Mucosa of descending colon (tissue), 3 donors: ENCODE measurements around the gene UPF1. TPM values are rescaled to one million over a fixed set of nuclear protein-coding genes. Genes with fewer than 3 reads are reported as not detected.

Source experiments
- ATAC-seq: fragments of 200-7000 bp; cut with Tn5 transposase; one replicate; pipeline ENCODE4 v1.9.1; 2020; ENCODE audit warnings: mild to moderate bottlenecking, moderate library complexity
- DNase-seq, 3 donors: peaks; one replicate each; pipeline ENCODE4 v3.0.0-alpha.2; 2020
- H3K36me3 ChIP-seq: fragments of 200-600 bp; one replicate; pipeline ENCODE4 v1.8.0; 2021; ENCODE audit warnings: low read depth, mild to moderate bottlenecking
- H3K4me1 ChIP-seq: fragments of 200-600 bp; one replicate; pipeline ENCODE4 v1.8.0; 2021; ENCODE audit warnings: low read depth, mild to moderate bottlenecking
- H3K4me3 ChIP-seq: fragments of 200-600 bp; one replicate; pipeline ENCODE4 v1.8.0; 2021; ENCODE audit warnings: mild to moderate bottlenecking
- H3K9me3 ChIP-seq: fragments of 200-600 bp; one replicate; pipeline ENCODE4 v1.8.0; 2021; ENCODE audit warnings: mild to moderate bottlenecking
- intact Hi-C, 2 donors: fragments of 100-400 bp; cut with DNase I in 1 of 2; cut with micrococcal nuclease in 1 of 2; formaldehyde crosslinking; loops; one replicate each; pipeline versions ENCODE4 v1.11.0 to v1.11.1; 2022; cut with DNase I, micrococcal nuclease
- total RNA-seq, 3 donors: library from RNA; stranded (reverse); fragmentation: NEBNext Ultra II Directional in 2 of 3; extraction: Animal tissue kit (Norgen Biotek cat#: 25700) in 2 of 3; gene quantifications; one replicate each; pipeline versions ENCODE4 v1.2.1 to v1.2.4, GENCODE V29; 2021 to 2023
- TF ChIP-seq, protein P1 (sequence below): fragments of 200-600 bp; IDR thresholded peaks from one replicate; pipeline ENCODE4 v1.8.0; 2022; ENCODE audit warnings: antibody characterized with exemption, mild to moderate bottlenecking
- donor health status: DM: no; HTN: no; CAD: no; lungs with moderate emphysema.
- donor health status: DM: no; HTN: no; CAD: no.
- donor health status: DM: no; HTN: yes; CAD: no.

The UPF1 gene
- total RNA-seq, 3 donors from 2014 or later: 79.2 to 87.2 (median 83.4) TPM

DNA sequence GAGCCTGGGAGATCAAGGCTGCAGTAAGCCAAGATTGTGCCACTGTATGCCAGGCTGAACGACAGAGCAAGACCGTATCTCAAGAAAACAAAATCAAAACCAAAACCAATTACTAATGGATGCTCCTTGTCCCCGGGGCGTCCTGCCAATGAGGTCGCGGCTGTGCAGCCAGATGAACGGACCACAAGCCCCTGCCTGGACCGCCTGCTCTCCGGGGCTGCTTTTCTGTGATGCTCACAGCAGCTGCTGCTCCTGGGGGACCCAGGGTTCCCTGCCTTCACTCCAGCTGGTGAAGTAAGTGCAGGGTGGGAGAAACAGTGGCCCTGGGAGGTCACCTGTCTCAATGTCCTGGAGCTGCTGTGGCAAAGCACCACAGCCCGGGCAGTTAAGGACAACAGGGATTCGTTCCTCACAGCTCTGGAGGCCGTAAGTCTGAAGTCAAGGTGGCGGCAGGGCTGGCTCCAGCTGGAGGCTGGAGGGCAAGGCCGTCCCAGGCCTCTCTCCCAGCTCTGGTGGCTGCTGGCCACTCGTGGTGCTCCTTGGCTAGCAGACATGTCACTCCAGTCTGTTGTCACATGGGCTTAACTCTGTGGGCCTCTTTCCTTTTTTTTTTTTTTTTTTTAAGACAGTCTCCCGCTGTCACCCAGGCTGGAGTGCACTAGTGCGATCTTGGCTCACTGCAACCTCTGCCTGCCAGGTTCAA lies 77.3 kb downstream of the UPF1 start:
- intact Hi-C loops: no loop called here
- Histone ChIP-seq H3K36me3 (peaks cover 6% of the 10 kb centered on the region), H3K4me3 (no peak overlapping the region), H3K4me1 (no peaks in the 10 kb centered on the region), H3K9me3 (no peaks in the 10 kb centered on the region)
- DNase-seq: no peak
- ATAC-seq: no peak
- TF ChIP-seq, protein P1, sequence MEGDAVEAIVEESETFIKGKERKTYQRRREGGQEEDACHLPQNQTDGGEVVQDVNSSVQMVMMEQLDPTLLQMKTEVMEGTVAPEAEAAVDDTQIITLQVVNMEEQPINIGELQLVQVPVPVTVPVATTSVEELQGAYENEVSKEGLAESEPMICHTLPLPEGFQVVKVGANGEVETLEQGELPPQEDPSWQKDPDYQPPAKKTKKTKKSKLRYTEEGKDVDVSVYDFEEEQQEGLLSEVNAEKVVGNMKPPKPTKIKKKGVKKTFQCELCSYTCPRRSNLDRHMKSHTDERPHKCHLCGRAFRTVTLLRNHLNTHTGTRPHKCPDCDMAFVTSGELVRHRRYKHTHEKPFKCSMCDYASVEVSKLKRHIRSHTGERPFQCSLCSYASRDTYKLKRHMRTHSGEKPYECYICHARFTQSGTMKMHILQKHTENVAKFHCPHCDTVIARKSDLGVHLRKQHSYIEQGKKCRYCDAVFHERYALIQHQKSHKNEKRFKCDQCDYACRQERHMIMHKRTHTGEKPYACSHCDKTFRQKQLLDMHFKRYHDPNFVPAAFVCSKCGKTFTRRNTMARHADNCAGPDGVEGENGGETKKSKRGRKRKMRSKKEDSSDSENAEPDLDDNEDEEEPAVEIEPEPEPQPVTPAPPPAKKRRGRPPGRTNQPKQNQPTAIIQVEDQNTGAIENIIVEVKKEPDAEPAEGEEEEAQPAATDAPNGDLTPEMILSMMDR: no peak

GRCh38 chr19:18910010-18910409 lies 78.3 kb downstream of the UPF1 start:
- intact Hi-C loops: no loop called here
- Histone ChIP-seq H3K36me3 (peaks cover 6% of the 10 kb centered on the region), H3K4me3 (no peak overlapping the region), H3K9me3 (no peaks in the 10 kb centered on the region), H3K4me1 (no peaks in the 10 kb centered on the region)
- TF ChIP-seq, protein P1: no peak
- ATAC-seq (no peak), DNase-seq (no peak)

- TF ChIP-seq, protein P1: no peak
- DNase-seq: no peak
- no peak for ATAC-seq
- no peak overlapping the region for H3K4me3 ChIP-seq
- peaks cover 6% of the 10 kb centered on the region for H3K36me3 ChIP-seq
- intact Hi-C loops: no loop called here
- no peaks in the 10 kb centered on the region for H3K4me1 ChIP-seq
- H3K9me3 ChIP-seq: no peaks in the 10 kb centered on the region
Measured at GRCh38 chr19:18910801-18911436, 79.2 kb downstream of the UPF1 start.

DNA sequence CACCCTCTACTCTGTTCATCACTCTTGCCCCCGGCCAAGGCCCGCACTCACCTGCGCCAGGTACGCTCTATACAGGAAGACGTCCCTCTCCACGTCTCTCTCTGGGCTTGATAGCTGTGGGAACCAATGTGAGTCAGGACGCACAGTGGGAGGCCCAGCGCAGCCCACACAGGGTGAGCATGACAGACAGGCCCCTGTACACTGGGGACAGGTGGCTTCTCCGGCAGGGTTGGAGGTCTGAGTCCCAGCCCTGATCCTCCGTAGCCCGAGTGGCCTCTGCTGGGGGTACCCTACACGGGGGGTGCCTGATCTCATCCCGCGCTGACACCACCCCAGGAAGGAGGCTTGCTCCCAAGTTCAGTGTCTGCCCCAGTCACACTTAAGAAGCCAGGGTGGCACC lies 81.2 kb downstream of the UPF1 start:
- Histone ChIP-seq H3K36me3 (no peaks in the 10 kb centered on the region), H3K4me3 (no peak overlapping the region), H3K9me3 (no peaks in the 10 kb centered on the region), H3K4me1 (peaks cover 7% of the 10 kb centered on the region)
- intact Hi-C loops: no loop called here
- DNase-seq: no peak
- TF ChIP-seq, protein P1: no peak
- no peak for ATAC-seq

DNA sequence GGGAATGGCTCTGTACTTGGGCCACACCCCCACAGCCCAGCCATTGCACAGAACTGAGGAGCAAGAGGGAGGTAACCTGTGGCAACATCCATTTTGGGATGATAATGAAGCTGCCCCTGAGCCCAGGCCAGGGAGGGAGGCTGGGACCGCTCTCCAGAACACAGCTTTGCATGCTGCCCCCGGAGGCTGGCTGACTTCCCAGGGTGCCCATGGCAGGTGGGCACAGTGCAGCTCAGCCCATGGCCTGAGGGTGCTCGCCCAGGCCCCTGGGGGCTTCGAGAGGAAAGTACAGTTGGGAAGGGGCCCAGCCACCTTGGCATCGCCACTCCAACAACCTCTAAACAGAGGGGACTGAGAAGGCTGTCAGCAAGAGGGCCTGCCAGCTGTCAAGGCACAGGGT lies 81.7 kb downstream of the UPF1 start:
- intact Hi-C loops: no loop called here
- TF ChIP-seq, protein P1: no peak

More for the DNA sequence above, 81.7 kb downstream of the UPF1 start:
- no peak for ATAC-seq
- H3K4me3 ChIP-seq: no peak overlapping the region
- no peaks in the 10 kb centered on the region for H3K9me3 ChIP-seq
- peaks cover 13% of the 10 kb centered on the region for H3K4me1 ChIP-seq
- no peaks in the 10 kb centered on the region for H3K36me3 ChIP-seq
- DNase-seq: no peak
